Activated CD8-positive, alpha-beta memory T cell treated with anti-CD3 and anti-CD28 coated beads for 24 hours (primary cell): ENCODE results near the gene KCP.

ENCODE experiments used
- DNase-seq: peaks from one replicate; pipeline ENCODE4 v3.0.0-alpha.2; 2020

Gene KCP

GRCh38 chr7:128836729-128837348 is 73.7 kb downstream of the KCP start:
- DNase-seq: no peak

- DNase-seq: no peak
Observed at GRCh38 chr7:128835790-128836641, 74.5 kb downstream of the KCP start.

- no peak for DNase-seq
Observed at GRCh38 chr7:128835231-128835751, 75.2 kb downstream of the KCP start.

- DNase-seq: no peak
Observed at GRCh38 chr7:128833946-128834325, 76.6 kb downstream of the KCP start.

- DNase-seq: no peak
Observed at GRCh38 chr7:128833148-128833945, 77.2 kb downstream of the KCP start.

GRCh38 chr7:128832880-128833147 is 77.7 kb downstream of the KCP start:
- no peak for DNase-seq

GRCh38 chr7:128831994-128832879 is 78.3 kb downstream of the KCP start:
- DNase-seq: no peak

- DNase-seq: peak; percentile 65
Observed at GRCh38 chr7:128831178-128831993, 79.1 kb downstream of the KCP start.

- peak; percentile 75 for DNase-seq
Observed at GRCh38 chr7:128830231-128831177, 80.0 kb downstream of the KCP start, which contains the start of gene FLNC. Gene FLNC (plus strand): TSS chr7:128830406. CDS start chr7:128830638, 232 bp downstream.

GRCh38 chr7:128829391-128830166 is 80.9 kb downstream of the KCP start:
- DNase-seq: no peak

GRCh38 chr7:128827971-128828711 is 82.4 kb downstream of the KCP start:
- no peak for DNase-seq

- no peak for DNase-seq
Observed at GRCh38 chr7:128827248-128827958, 83.1 kb downstream of the KCP start.

GRCh38 chr7:128826916-128827247 is 83.6 kb downstream of the KCP start:
- no peak for DNase-seq
